Astrocyte of the spinal cord (primary cell): ENCODE data around the gene AFTPH.

Source experiments
- DNase-seq: peaks from one replicate; pipeline ENCODE4 v3.0.0; 2011; ENCODE audit warnings: low read depth, low spot score
- H3K4me3 ChIP-seq: 2 replicates; pipeline ENCODE4 v1.5.1; 2011; ENCODE audit warnings: low read depth, mild to moderate bottlenecking, low read length, moderate library complexity
- CTCF ChIP-seq: IDR thresholded peaks from 2 replicates; pipeline ENCODE4 v1.5.1; 2012; ENCODE audit warnings: low read depth, mild to moderate bottlenecking, low read length, inconsistent platforms
- in situ Hi-C: cut with HindIII; loops from 2 replicates; pipeline ENCODE4 v1.10.0; 2017; ENCODE audit warnings: low sequenced_read_pairs

AFTPH gene

DNA sequence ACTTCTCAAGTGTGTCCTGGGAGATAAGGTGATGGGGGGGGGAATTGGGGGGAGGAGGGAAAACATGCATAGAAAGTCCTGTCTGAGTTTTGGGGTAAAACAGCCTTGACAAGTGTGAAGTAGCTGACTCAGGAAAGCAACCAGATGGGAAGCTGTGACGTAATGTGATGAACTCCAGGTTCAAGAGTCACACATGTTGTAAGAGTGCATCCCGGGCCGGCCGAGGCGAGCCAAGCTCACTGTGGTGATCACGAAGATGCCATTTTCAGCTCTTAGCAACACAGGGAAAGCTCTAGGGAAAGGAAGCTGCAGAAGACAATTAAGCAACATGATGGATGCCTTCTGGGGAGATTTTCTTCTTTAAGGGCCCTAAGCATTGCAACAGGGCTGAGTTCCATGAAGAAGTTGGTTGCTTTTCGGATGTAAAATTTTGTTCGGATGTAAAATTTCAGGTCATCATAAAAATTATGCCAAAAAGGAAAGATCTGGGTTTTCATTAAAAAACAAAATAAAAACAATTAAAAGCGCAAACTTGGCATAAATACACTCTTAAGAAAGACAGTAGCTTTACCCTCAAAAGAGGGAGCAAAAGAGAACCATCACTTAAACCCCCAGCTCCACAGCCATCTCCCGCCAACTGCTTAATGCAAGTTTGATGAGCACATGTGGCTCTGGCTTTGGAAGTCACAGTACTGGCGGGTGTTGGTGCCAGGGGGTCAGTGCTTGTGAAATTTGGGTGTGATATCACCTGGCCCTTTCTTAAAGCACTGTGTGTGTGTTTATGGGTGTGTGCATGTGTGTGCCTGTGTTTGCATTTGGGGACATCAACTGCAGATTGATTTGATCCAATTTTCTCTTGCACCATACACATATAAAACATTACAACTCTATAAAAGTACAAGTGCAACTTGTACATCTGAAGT lies 110.5 kb downstream of the AFTPH start:
- DNase-seq, result no peak
- TF ChIP-seq CTCF, result no peak
- in situ Hi-C loops, result no loop called here
- H3K4me3 ChIP-seq, result no peak overlapping the region

DNA sequence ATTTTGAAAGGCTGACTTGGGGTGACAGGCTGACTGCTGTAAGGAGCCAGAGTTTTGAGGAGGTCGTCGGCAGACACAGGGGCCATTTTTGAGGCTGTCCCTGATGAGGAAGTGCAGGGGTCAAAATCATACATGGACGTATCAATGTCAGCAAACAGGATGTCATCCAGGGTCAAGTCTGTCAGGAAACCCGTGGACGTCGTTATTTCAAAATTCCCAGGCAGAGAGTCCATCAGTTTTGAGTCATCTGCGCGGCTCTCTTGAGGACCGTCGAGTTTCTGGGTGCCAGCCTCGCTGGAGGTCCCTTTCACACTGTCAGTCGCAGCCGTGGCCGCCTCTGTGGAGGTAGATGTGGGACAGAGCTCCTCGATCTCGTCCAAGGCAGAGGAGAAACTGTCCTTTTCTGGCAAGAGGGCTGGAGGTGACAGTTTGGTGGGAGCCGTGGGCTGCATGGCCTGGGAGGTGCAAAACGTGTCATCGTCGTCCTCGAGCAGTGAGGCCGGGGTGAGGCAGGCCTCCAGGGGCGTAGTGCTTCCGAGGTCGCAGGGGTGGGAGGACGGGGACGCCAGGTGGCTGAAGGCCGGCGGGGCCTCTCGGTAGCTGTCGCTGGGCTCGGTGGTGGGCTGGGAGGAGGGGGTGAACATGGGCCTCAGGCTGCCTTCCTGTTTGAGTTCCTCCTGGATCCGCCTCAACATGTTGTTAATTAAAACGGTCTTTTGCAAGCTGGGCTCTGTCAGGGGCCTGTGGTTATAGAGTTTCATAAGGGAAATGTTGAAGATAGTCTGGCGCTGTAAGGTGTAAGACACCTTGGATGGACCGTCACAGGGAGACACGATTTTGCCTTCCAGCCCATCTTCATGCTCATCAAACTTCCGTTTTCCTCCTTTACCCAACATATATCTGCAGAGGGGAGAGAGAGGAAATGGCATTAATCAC lies 112.1 kb downstream of the AFTPH start:
- no peak for TF ChIP-seq CTCF
- in situ Hi-C loops, result no loop called here
- no peak overlapping the region for H3K4me3 ChIP-seq
- DNase-seq, result no peak

DNA sequence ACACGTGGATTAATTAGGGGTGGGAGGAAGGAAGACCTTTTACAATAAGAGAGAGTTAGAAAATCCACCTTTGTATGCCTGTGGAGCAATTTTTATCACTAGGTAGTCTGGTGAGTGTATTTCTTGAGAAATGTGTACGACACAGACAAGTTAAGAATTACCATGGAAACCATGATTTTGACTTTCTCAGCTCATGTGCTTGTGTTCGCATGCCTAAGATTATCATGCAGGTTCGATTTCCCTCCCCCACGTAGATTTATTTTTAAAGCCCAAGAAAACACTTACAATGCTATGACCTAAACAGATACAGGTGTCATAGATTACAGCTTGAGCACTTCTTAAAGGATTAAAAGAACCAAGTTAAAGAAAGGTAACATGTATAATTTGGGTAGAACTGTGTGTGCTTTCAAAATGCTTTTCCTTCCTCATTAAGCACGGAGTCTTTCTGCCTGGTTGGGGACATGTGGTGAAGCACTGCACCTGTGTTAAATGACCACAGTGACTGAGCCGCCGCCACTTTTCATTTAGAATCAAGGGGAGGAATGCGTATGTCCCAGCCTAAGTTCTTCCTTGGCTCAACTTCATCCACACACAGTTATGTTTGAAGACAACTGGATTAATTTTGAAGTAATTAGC lies 113.0 kb downstream of the AFTPH start:
- in situ Hi-C loops, result no loop called here
- no peak for TF ChIP-seq CTCF
- H3K4me3 ChIP-seq, result no peak overlapping the region
- DNase-seq, result no peak

GRCh38 chr2:64637931-64638330 lies 113.8 kb downstream of the AFTPH start:
- in situ Hi-C loops, result no loop called here
- no peak for DNase-seq
- no peak overlapping the region for H3K4me3 ChIP-seq
- no peak for TF ChIP-seq CTCF

DNA sequence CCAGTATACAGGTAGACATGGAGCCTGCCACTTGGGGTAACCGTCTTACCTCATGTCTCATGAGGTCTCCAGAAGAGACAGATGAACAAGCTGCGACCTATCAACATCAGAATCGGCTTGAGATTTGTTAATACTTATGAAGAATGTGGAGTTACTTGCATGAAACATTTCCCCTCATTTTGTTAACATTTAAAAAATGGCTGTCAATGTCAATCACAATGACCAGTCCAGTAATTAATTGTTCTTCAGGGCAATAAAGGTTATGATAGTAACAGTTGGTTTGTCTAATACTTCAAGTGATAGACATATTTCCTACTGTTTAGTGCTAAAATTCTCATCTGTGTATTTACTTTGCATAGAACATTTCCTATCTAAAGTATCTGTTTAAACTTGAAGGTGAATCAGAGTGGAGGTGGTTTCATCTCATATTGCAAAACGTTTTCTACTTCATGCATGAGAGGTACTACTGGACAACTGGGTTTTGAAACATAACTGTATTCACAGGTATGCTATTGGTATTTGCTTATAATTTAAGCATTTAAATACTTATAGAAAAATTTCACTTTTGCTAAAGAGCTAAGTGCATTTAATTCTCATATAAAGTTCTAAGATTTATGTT lies 114.5 kb downstream of the AFTPH start:
- in situ Hi-C loops, result no loop called here
- H3K4me3 ChIP-seq, result no peak overlapping the region
- no peak for TF ChIP-seq CTCF
- no peak for DNase-seq

- in situ Hi-C loops, result no loop called here
- no peak overlapping the region for H3K4me3 ChIP-seq
- TF ChIP-seq CTCF, result no peak
- no peak for DNase-seq
Observed at GRCh38 chr2:64639691-64640090, 115.6 kb downstream of the AFTPH start.
